Fibroblast of skin of back (primary cell): ENCODE measurements around the gene MRPL14.

ENCODE experiments used
- DNase-seq: peaks from one replicate; pipeline ENCODE4 v3.0.0-alpha.2; 2013

MRPL14 gene

DNA sequence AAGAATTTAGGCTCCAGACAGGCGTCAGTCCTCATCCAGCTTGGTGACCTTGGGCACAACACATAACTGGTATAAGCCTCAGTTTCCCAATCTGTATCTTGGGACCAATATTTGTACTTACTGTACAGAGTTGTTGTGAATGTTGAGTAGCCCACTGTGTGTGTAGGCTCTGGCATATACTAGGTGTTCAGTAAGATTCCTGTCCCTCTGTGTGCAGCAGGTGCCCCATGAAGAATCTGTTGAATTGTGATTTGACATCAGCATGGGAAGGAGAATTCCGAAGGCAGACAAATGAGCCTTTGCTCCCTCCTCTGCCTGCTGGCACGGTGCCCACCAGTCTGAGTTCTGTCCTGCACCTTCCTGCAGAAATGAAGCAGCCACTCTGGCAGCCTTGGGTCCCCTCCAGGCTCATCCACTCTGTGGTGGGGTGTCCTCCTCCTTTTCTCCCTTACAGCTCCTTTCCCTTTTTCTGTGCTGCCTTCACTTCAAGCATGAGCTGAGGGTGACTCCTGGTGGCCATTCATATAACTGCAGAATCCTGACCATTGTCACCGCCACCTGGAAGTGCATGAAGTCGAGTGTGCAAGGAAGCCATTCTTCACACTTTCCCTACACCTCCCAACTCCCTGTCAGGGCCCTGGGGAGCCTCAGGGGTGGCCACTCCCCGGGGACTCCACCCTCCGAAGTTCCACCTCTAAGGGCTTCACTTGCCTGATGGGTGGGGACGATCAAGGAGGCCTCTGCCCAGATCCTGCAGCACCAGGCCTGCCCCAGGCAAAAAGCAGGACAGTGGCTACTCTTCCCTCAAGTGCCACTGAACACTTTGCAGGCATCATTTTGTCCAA, 48.2 kb downstream of the MRPL14 start:
- DNase-seq, result peak; percentile 72

DNA sequence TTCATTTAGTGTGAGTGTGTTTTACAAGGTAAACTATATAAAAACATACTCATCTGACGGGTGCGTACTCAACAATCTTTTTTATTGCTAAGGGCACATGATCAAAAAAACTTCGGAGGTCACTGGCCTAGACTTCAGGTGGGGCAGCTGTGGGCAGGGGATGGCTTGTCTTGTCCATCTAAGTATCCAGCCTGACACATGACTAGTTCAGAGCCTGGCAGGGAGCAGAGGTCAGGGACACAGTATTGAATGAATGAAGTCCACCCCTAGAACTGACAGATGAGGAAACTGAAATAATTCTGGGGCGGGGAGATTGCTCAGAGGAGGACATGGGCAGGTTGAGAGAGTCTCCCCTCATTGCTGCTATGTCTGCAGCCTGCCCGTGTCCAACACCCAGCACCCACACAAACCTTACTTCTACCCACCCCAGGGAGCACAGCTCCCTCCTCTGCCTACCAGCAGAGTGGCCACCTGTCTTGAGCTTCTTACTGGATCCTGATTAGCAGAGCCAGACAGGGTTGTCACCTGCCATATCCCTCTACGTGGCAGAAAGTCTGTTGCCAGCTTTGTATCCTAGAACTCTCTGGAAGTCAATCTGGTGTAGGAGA, 48.9 kb downstream of the MRPL14 start:
- no peak for DNase-seq

DNA sequence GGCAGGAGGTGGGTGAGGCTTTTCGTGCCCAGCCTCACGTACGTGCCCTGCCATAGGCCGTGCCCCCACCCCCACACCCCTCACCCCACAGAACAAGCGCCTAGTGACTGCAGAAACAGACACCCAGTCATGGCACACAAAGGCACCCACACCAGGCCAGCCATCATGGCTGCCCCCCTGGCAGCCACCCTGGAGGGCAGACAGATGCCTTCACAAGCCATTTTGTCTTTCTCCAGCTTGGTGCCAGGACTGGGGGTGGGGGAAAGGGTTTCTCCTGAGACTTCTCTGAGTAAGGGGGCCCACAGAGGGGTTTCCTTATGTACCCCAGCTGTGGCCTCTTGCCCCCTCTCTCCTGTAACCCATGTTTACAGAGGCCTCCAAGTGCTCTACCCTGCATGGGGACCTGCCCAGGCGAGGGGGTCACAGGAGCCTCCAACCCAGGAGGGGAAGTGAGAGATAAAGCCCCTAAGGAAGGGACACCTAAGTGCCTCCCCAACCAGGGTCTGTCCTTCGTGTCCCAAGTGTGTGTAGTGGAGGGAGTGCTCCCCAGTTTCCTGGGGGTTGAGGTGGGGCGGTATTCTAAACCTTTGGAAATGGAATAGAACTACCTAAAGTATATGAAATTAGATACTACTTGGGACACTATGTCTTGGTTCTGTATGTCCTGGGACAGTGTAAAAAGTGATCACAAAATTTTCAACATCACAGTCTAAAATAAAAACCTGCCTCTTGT, 49.9 kb downstream of the MRPL14 start:
- DNase-seq, result no peak

DNA sequence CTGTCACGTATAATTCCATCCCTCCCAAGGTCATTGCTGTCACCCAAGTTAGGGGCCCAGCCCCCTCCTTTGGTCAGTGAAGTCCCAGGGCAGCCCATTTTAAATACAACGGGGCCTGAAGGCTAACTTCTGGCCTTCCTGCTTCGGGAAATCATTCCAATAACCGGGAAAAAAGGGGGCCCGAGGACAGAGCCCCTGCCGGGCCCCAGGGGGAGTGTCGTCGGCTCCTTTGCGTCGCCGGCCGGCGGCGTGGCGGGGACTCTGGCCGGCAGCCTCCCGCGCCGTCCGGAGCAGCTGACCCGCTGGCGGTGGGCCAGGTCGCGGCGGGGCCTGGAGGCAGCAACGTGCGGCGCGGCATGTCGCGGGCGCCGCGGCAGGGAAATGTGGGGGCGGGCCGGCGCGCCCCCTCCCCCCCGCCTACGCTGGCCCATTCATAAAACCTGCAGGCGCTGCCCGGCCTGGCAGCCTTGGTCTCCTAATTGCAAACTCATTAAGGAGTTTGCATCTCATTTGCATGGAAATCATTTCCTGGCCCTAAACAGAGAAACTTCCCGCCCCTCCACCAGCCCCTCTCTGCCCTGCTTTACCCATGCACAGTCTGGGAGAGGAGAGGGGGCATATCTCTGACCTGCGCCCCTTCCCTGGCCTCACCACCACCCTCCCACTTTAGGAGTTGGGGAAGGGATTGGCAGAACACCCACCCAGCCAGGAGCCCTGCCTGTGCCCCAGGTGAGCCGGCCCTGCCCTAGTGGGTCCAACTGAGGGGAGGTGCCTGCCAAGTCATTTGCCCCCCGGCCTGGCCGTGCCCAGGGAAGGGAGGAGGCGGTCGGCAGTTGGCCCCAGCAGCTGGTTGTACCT, 50.7 kb downstream of the MRPL14 start:
- peak; percentile 47 for DNase-seq

- DNase-seq, result no peak
Observed at GRCh38 chr6:44075647-44076355, 51.5 kb downstream of the MRPL14 start.

DNA sequence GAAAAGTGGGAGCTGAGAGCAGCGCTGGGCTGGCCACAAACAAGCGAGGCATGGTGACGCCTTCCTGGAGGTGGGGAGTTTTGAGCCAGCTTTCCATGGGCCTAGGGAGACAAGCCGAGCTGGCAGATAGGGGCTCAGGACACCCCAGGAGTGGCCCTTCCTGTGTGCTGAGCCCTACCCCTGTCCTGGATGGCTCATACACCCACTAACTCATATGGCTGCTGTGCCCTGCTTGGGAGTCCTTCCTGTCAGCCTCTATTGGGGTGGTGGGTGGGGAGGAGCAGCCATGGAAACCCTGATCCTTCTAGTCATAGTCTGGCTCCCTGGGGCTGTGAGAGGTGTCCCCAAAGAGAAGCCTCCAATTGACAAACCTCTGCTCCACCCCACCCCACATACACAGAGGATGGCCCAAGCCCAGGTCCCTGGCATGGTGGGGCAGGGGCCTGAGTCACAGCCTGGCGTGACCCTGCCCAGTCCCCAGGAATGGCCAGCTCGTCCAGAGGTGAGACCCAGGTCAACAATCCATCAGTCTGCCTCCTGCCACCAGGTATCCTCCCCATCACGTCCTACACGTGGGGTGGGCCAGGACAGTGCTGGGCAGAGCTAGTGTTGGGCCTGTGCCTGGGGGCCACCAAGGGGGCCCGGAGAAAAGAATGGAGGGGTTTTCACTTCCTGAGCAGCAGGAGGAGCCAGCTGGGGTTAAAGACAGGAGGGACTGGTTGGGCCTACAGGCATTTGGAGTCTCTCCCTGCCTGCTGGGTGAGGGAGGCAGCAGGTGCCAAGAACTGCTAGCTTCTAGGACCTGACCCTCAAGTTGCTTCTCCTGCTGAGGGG, 52.2 kb downstream of the MRPL14 start:
- no peak for DNase-seq

DNA sequence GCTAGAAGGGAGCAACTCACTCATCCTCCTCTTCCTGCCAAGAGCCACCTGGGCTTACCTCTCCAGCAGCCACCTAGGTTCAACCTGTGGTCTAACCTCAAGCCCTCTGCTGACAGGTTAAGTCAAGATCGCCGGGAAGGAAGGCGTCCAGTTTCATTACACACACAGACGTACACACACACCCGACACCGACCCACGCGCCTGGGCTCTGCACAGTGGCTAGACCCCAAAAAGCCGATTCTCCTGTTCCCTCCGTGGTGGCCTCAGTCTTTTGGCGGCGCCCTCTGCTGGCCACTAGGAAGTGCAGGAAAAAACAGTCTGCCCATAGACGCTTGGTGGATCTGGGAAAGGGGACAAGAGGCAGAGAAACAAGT, 52.8 kb downstream of the MRPL14 start:
- DNase-seq, result peak; percentile 86

- DNase-seq, result peak; percentile 48
Observed at GRCh38 chr6:44073612-44074438, 53.4 kb downstream of the MRPL14 start.

GRCh38 chr6:44072959-44073611, 54.2 kb downstream of the MRPL14 start:
- peak; percentile 91 for DNase-seq

DNA sequence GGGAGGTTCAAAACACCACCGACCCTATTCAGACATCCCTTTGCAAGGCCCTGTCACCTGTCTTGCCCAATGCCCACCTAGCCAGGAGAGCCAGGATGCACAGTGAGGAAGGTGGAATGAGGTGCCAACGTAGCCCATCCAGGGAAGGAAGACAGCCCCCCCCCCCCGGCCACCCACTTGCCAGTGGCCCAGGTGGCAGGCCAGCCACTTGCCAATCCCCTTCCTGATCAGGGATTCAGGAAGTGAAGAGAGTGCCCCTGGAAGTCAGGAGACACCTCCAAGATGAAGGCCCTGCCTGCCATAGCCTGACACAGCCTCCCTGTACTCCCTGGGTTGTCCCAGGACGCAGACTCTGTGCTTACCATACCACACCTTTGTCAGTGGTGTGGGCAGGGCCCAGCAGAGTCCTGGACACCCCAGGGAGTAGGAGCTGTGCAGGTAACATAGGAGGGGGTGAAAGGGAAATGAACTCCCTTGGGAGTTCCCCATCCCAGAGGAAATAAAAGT, 54.7 kb downstream of the MRPL14 start:
- no peak for DNase-seq

- DNase-seq, result peak; percentile 98
Observed at GRCh38 chr6:44071670-44072451, 55.4 kb downstream of the MRPL14 start.

- peak; percentile 54 for DNase-seq
Observed at GRCh38 chr6:44068607-44069296, 58.5 kb downstream of the MRPL14 start.

GRCh38 chr6:44067173-44068139, 59.8 kb downstream of the MRPL14 start:
- DNase-seq, result no peak

- no peak for DNase-seq
Observed at GRCh38 chr6:44066394-44067172, 60.7 kb downstream of the MRPL14 start.

DNA sequence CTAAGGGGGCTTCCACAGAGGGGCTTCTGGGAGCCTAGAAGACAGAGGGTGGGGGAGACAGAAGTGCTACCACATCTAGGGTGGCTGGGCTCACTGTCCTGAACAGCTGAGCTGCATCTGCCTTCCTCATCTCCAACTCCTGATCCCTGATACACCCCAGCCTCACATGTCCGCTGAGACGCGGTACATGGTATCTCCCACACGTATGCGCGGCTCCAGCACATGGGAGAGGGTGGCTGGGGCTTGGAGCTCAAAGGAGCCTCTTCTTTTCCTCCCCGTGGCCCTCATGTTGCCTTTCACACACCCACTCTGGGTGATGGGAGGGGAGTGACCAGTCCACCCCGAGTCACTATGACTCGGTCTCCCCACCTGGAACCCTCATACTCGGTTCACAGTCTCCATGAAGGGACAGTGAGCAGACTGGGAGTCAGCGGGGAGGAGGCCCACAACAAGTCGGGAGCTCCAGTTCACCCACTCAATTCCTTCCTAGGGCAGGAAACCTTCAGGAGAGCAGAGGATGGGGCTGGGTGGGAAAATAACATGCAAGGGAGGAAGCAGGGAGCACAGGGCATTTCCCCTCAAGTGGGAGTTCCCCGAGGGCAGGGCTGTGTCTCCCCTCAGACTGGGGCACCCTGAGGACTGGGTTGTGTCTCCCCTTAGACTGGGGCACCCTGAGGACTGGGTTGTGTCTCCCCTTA, 61.7 kb downstream of the MRPL14 start:
- DNase-seq, result no peak
